GM19240 (cell line): ENCODE results near the gene PPFIA4.
"Not testable (repeated sequence)": the region's sequence is repeated elsewhere in the genome, so short reads cannot be mapped to it uniquely, and the experiment has no call there.

Source experiments
- DNase-seq: peaks from one replicate; pipeline ENCODE4 v3.0.0; 2011; ENCODE audit warnings: low spot score; ENCODE audit not compliant: insufficient read length

The PPFIA4 gene

DNA sequence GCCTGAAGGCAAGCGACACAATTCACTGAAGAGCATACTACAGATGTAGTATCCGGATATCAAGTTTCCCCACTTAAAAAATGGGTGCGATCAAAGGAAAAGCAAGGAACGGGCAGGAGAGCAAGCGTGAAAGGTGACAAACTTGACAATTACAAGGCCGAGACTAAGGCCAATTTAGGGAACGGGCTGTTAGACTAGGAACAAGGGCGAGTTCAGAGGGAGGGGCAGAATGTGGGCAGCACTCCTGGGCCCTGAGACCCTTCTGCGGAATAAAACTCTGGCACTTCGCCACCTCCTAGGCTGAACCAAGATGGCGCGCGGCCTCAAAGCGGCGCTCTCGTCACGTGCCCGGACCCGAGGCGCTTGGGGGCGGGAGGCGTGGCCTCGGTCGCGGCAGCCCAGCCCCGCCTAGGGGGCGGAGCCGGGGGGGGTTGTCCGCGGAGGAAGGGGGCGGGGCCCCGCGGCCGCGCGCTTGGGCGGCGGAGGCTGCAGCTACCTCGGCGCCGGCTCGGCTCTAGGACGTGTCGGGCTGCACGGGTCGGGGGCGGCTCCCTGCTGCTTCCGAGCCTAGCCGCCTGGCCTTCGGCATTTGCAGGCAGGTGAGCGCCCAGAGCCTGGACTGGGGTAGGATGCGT lies at the start of gene PPFIA4:
TSS of gene PPFIA4 (plus strand) at position 461 of the 635 bp plus-strand sequence. CDS start 12,518 bp downstream, outside the sequence.
- DNase-seq: peak; percentile 90

- no peak for DNase-seq
Observed at GRCh38 chr1:202976633-202977032, 49.7 kb upstream of the PPFIA4 start.

- no peak for DNase-seq
Observed at GRCh38 chr1:202979459-202979858, 46.8 kb upstream of the PPFIA4 start.

DNA sequence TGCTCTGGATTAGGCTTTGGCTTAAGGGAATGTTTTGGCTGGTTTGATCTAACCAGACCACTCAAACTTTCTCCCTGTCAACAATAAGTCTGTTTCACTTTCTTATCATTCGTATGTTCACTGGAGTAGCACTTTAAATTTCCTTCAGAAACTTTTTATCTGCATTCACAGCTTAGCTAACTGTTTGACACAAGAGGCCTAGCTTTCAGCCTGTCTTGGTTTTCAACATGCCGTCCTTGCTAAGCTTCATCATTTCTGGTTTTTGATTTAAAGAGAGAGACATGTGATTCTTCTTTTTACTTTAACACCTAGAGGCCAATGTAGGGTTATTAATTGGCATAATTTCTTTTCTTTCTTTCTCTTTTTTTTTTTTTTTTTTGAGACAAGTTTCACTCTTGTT lies 44.4 kb upstream of the PPFIA4 start:
- DNase-seq: no peak

- no peak for DNase-seq
Observed at GRCh38 chr1:202982715-202983430, 43.4 kb upstream of the PPFIA4 start.

DNA sequence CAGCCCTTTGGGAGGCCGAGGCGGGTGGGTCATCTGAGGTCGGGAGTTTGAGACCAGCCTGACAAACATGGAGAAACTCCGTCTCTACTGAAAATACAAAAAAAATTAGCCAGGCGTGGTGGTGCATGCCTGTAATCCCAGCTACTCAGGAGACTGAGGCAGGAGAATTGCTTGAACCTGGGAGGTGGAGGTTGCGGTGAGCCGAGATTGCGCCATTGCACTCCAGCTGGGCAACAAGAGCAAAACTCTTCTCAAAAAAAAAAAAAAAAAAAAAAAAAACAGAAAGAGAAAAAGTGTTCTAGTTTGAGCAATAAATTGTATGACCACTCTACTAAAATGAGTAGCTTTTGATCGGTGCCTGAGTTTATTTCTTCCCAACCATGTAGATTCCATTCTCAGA lies 40.2 kb upstream of the PPFIA4 start:
- not testable (repeated sequence) for DNase-seq

DNA sequence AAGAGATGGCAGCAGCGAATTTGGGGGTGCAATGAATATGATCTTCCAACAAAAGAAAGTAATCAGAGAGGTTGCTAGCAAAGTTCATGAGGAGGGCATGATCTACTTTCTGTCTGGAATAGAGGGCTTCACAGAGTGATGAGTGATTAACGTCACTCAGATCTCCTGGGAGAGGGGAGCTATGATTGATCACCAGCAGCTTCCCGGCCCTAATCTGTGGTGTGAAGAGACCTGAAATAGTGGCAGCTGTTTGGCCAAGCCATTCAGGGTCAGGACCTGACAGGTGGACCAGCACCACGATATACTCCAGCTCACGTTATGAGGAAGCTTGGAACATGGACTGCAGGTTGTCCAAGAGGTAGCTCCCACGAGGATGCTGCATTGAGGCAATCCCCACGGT lies 39.0 kb upstream of the PPFIA4 start:
- DNase-seq: no peak

DNA sequence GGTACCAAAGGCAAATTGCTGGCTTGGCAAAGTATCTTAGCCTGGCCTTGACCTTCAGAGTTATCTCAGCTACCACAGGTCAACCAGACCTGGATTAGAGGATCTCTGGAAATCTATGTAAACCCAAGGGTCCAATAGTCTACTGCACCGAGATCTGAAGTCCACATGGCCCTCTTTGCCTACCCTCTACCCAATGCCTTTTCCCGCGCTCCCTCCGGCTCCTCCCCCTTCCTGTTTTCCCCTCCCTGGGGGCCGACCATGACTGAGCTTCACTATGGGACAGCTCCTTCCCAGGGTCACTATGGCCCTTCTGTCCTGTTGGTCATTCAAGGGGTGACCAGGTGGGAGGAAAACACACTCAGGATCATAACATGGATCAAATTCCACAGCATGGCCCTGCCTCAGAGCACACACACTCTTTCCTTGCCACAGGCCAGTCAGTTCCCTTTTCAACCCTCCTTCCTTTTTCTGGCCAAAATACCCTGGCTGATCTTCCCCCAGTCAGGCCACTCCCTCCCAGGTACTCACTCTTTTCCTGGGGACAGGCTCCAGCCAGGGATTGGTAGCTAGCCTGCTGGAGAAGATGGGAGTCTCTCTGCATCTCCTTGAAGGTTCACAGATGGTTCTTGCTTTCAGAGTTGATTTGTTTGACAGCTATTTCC lies 38.2 kb upstream of the PPFIA4 start:
- no peak for DNase-seq

DNA sequence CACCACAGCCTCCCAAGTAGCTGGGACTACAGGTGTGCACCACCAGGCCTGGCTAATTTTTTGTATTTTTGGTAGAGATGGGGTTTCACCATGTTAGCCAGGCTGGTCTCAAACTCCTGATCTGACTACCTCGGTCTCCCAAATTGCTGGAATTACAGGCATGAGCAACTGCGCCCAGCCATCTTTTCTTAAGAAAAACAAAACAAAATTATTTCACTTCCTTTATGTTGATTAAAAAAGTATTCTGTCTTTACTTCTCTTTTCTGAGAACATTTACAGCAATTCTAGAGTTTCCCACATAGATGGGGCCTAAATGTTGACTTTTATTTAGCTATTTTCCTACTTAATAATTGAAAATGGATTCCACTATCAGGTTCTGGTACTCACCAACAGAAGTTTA lies 36.4 kb upstream of the PPFIA4 start:
- no peak for DNase-seq

DNA sequence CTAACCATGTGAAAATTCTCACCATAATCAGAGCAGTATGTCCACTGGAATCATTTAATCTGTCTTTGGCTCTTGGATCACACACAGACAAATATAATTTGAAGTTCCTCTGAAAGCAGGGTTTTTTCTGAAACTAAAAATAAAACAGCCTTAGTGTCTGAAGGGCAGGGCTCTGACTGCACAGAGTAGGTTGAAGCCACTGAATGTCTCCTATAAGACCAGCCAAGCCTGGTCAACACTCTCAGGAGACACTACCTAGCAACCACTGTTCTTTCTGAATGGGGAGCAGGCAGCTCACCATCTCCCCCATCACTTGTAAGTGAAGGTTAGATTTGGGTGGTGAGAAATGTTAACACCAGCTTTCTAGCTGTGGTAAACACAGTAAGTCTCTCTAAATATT lies 35.2 kb upstream of the PPFIA4 start:
- no peak for DNase-seq

- no peak for DNase-seq
Observed at GRCh38 chr1:202994756-202995155, 31.5 kb upstream of the PPFIA4 start.

DNA sequence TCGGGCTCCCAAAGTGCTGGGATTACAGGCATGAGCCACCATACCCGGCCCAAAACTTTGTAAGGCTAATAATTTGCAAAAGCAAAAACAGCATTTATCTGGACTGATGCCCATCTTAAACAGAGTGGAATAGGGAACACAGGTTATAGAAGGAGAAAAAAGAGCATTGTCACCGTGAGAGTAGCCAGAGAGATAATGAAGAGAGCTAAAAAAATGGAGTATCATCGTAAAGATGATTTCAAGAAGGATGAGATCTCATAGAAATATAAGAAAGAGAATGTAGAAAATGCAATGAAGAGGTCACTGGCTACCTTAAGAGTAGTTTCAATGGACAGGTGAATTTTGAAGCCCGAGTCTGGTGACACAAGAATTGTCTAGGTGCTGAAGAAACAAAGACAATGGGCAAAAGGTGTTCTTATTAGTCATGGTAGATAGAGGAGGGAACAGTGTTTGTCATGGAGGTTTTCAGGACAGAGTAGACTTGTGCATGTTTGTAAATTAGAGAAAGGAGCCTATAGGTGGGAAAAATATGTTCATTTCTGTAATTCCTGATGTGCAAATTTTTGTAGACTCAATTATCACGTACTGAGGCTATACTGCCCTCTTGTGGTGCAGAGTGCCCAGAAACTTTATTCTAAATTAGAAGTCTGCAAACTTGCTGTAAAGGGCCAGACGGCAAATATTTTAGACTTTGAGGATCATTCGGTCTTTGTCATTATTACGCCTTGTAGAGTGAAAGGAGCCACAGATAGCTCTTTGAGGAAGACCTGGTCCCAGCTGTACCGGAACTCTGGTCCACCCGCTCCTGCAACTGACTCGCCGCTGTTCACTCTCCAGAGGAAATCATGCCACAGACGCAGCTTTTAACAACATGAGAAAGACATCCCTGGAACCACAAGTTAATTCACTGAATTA lies 27.2 kb upstream of the PPFIA4 start:
- no peak for DNase-seq

- no peak for DNase-seq
Observed at GRCh38 chr1:203000217-203000944, 25.9 kb upstream of the PPFIA4 start.

- no peak for DNase-seq
Observed at GRCh38 chr1:203001986-203002385, 24.3 kb upstream of the PPFIA4 start.

DNA sequence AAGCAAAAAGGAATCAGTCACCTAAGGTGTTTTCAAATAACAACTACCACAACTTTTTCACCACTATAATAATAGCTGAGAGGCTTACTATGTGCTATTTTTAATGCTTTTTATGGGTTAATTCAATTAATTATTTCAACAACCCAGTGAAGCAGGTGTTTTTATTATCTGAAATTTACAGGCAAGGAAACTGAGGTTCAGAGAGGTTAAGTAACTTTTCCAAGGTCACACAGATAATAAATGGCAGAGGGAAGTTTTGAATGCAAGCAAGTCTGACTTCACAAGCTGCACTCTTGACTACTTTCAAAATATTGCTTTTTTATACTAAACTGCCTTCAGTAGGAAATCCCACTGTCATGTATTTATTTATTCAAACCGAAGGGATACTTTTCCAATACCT lies 23.3 kb upstream of the PPFIA4 start:
- no peak for DNase-seq

DNA sequence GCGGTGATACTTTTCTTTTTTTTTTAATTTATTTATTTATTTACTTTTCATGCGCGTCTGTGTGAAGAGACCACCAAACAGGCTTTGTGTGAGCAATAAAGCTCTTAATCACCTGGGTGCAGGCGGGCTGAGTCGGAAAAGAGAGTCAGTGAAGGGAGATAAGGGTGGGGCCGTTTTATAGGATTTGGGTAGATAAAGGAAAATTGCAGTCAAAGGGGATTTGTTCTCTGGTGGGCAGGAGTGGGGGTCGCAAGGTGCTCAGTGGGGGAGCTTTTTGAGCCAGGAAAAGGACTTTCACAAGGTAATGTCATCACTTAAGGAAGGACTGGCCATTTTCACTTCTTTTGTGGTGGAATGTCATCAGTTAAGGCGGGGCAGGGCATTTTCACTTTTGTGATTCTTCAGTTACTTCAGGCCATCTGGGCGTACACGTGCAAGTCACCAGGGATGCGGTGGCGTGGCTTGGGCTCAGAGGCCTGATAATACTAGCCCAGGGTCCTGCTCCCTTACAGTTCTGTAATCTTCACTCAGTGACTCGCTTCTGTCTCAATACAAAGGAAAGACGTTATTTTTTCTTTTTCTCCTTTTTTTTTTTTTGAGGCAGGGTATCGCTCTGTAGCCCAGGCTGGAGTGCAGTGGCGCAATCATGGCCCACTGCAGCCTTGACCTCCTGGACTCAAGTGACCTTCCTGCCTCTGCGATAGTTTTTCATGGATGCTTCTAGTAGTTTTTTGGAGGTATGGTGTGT lies 20.7 kb upstream of the PPFIA4 start:
- DNase-seq: not testable (repeated sequence)

DNA sequence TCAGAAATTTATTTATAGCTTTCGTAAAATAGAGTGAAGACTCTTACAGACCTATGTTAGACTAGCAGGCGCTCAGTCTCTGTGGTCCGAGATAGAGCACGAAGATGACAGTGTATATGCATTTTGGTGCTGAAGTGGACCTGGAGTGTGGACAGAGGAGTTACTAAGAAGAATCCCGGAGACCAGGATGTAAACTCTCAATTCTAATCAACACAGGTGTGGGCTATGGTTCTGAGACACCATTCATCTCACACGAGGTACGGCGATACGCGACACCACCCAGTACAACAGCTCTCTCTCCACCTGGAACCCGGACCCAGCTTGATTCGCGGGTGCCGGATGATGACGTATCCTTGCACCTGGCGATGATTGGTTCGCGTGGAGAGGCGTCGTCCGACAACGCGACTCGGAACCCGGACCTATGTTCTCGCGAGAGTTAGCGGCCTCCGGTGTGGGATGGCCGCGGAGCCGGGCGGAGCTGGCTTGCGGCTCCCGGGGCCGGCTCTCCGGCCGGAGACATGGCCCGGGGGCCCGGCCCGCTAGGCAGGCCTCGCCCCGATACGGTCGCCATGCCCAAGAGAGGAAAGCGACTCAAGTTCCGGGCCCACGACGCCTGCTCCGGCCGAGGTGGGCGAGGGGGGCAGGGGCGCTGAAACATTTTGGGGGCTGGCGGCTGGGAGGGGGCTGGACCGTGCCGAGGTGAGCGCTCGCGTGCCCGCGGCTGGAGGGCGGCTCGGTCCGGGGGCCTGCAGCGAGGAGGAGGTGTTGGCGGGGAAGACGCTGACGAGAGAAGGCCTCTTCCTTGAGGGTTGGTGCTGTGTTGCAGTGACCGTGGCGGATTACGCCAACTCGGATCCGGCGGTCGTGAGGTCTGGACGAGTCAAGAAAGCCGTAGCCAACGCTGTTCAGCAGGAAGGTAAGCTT lies 19.1 kb upstream of the PPFIA4 start, which contains the start of gene TMEM183A:
TSS of gene TMEM183A (plus strand) at position 427 of the 924 bp plus-strand sequence. CDS start at position 519, 92 bp downstream.
- DNase-seq: peak; percentile 74

DNA sequence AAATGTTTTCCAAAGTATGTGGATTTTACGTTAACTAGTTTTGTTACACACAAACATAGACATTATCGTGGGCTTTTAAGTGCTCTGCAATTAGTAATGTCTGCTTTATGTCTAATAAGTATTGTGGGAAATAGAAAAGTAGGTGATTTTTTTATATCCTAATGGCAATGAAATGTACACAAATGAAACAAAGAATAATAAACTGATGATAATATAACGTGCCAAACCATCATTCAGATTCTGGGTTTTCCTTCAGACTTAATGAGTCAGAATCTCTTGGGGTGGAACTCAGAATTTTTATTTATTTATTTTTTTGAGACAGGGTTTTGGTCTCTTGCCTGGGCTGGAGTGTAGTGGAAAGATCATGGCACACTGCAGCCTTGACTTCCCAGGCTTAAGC lies 17.1 kb upstream of the PPFIA4 start:
- no peak for DNase-seq

GRCh38 chr1:203011582-203011981 lies 14.7 kb upstream of the PPFIA4 start:
- no peak for DNase-seq
